Stimulated activated CD8-positive, alpha-beta memory T cell treated with anti-CD3 and anti-CD28 coated beads, Interleukin-7, amount 100 ng/mL, for 24 hours (primary cell): ENCODE data around the gene PLXNA1.

Source experiments
- DNase-seq: peaks from one replicate; pipeline ENCODE4 v3.0.0-alpha.2; 2020; ENCODE audit warnings: low read depth

PLXNA1 gene

DNA sequence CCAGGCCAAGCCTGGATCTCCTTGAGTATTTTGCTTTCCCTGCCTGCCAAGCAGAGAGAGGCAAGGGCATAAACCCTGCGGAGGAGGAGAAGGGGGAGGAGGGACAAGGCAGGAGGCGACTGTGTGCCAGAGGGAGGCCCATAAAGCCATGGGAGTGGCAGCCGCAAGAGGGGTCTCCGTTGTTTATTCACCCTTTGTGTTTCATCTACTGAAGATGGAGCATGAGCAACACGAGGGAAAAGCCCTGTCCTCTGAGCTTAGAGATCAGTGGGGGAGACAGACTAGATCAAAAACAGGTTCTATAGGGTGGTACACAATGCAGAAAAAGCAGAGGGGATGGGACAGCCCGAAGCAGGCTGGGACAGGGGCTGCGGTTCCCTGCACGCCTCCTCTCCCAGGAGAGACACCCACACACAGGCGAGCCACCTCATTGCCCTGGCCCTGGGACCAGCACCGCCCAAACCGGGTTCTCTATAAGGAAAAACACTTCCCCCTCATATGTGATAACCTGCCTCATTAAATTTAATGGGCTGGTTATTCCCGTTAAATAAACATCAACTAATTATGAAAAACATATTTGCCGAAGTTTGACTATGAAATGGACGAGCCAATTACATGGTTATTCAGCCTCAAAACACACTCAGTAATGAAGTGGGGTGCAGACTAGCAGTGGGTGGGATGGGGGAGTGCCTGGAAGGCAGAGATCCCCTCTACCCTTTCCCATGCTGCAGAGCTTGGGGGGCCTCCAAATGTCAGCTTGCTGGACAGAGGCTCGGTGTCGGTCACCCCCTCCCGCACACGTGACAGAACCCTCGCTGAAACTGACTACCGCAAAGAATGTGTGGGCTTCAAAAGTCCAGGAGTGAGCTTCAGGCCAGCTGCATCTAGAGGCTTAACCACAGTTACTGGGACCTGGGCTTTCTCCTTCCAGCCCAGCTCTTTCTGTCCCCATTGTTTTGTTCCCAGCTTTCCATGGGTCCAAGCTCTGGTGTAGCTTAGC, 14.2 kb upstream of the PLXNA1 start:
- no peak for DNase-seq

DNA sequence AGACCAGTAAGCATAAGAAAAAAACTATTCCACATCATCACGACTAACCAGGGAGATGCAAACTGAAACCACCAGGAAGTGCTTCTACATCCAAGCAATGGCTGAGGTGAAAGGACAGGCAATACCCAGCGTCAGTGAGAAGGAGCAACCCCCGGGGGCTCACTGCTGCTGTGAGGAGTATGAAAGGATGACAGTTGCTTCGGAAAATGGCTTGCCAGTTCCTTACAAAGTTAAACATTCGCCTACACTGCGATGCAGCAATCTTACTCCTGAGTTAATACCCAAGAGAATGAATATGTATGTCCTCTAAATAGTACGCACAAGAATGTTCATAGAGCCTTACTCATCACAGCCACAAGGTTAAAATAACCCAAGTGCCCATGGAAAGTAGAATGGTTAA, 13.3 kb upstream of the PLXNA1 start:
- no peak for DNase-seq

DNA sequence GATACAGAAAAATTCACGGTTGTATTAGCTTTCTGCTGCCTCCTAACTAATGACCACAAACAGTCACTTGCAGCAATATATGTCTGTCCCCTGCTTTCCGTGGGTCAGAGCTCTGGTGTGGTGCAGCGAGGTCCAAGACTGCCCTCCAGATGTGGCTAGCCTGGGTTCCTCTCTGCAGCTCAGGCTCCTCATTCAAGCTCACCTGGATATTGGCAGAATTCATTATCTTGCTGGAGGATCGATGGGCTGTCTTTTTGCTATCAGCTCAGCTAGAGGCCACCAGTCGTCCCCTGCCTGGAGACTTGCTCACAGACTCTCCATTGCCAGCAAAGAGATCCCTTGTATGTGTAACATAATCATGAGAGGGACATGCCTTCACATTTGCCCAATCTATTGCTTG, 12.8 kb upstream of the PLXNA1 start:
- DNase-seq, result no peak

DNA sequence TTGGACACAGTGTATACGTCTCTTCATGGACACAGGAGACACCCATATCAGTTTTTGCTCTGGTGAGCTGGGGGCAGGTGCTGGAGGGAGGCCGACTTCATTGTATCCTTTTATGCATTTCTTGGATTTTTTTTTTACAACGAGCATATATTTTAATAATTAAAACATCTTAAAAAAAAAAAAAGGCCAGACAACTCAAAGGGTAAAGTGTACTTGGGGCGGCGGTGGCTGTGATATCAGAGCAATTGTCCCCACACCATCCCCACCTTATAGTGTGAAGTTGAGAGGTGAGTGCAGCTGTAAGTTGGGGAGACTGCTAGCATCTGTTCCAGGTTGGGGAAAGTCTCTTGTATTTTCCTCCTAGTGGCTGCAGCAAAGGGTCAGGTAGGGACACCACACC, 12.0 kb upstream of the PLXNA1 start:
- no peak for DNase-seq

DNA sequence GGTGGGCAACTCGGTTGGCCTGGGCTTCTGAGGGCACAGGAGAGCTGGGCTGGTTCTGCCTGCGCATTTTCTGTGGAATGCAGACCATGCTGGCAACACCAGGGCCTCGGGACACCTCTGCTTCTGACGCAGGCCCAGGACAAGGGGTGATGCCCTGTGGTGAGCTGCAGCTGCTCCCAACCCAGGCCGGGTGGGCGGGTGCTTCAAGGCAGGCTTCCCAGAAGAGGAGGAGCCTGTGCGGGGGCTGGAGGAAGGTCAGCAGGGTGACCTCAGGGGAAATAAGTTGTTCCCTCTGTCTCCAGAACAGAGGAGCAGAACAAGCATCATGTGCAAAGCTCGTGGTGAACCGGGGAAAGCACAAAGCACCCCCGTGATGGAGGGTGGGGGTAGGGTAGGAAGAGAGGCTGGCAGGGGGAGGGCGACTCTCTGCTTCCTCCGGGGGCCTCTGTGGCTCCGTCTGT, 11.0 kb upstream of the PLXNA1 start:
- DNase-seq, result no peak

DNA sequence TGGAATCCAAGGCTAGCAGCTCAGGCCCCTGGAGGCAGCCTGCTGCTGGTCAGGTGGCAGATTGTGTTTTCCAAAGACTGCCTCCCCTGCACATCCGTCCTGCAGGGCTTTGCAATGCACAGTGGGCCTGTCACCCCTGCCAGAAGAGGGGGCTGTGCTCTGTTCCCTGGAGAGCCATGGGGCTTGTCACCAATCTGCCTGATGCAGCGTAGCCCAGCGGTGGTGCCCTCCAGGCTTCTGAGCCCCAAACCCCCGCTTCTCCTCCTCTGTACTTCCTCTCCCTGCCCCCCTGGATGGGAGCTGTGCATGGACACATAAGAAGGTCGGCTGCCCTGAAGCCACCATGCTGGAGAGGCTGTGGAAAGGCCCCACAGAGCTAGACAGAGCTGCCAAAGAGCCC, 10.0 kb upstream of the PLXNA1 start:
- no peak for DNase-seq

DNA sequence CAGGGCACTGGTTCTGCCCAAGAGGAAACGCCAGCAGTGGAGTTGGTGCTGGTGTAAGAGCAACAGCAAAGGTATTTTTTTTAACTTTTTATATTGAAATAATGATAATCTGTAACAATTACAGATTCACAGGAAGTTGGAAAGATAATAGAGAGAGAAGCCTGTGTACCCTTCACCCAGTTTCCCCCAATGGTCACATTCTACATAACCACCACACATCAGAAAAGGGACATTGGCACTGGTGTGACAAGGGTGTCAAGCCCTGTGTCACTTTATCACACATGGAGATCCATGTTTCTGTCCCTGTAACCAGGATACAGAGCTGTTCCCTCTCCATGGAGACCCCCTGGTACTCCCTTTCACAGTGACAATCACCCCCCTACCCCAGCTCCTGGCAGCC, 9.1 kb upstream of the PLXNA1 start:
- no peak for DNase-seq

DNA sequence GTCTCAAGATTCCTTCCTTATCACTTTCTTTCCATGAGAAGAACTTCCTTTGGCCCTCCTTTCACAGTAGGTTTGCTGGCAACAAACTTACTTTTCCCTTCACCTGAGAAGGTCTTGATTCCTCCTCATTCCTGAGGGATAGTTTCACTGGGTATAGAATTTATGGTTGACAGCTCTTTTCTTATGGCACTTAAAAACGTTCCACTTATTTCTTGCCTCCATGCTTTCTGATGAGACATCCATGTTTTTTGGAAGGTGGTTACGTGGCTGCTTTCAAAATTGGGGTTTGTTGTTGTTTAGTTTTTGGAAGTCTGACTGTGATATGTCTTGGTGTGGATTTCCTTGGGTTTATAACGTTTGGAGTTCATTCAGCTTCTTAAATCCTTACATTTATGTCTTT, 8.2 kb upstream of the PLXNA1 start:
- DNase-seq, result no peak

DNA sequence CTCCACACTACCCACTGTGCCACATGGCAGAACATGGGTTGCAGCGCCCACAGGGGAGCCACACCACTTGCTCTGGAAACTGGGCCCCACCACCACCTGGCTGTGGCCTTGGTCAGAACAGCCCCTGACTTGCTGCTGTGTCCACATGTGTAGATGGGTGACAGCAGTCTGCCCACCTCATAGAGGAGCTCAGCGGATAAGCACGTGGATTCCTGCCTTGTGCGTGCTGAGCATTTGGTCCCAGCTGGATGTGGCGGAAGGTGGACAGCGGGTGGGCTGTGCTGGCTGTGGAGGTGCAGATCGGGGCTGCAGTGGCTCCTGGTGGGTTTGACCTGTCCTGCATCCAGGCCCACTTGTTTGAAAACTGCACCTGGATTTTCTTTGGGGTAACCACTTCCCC, 6.0 kb upstream of the PLXNA1 start:
- DNase-seq, result no peak

DNA sequence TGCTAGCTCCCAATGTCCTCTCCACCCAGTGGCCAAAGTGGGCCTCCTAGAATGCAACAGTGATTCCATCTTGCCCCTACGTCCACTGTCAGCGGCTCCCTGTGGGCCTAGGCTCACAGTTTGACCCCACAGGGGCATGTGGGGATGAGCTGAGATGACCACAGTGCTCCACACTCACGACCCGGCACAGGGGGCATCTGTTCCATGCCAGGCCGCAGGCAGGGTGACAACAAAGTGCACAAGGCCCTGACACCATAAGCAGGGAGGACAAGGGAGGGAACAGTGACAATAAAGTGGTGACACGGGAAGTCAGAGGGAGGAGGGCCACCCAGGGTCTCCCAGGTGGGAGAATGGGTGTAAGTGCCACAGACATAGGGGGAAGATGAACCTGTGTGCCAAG, 5.1 kb upstream of the PLXNA1 start:
- no peak for DNase-seq

DNA sequence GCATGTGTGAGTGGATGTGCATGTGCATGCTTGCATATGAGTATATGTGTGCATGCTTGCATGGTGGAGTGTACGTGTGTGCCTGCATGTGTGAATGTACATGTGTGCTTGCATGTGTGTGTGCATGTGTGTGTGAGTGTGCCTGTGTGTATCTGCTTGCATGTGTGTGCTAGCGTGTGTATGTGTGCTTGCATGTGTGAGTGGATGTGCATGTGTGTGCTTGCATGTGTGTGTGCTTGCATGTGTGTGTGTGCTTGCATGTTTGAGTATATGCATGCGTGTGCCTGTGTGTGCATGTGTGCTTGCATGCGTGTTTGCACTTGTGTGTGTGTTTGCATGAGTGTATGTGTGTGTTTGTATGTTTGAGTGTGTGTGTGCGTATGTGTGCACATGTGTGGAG, 4.6 kb upstream of the PLXNA1 start:
- no peak for DNase-seq

DNA sequence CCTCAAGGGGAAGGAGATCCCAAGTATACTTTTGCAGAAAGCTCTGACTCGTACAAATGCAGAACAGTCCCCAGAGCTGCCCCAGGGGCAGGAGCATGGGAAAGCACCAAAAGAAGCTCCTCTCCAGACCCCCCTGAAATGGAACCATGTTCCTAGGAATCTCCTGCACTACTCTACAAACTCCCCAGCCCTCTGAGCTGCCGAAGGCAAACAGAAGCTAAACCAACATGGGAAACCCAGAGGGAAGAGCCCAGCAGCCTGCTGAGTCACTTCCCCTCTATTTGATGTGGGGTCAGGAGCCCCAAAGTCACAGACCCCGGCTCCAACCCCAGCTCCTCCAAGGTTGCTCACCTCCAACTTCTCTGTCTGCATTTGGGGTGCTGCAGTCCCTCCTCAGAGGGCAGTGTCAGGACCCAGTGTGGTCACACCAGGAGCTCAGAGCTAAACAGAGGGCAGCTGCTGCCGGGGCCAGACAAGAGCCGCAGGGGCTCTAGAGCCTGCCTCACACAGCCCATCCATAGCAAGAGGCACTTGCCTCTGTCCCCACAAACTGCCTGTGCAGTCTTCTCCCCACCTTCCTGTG, 3.8 kb upstream of the PLXNA1 start:
- no peak for DNase-seq

DNA sequence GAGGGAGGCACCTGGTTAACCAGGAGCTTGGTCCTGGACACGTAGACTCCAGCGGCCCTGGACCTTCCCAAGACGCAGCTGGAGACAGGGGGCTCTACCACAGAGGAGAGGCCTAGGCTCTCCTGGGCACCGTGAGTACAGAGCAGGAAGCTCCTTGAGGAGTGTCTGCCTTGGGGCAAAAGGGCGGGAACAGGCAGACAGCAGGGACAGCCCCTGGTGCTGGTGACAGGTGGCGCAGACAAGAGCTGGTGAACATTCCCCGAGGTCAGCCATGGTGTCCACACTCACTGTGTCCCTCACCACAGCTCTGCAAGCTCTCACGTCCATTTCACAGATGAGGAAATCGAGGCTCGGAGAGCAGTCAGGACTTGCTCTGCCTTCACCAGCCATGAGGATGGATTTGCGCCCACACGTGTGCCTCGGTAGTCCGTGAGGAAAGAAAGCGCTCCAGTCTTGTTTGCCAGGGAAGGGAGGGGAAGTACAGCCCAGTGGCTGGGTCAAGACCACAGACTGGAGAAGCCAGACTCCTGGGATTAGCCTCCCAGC, 2.6 kb upstream of the PLXNA1 start:
- DNase-seq, result no peak

DNA sequence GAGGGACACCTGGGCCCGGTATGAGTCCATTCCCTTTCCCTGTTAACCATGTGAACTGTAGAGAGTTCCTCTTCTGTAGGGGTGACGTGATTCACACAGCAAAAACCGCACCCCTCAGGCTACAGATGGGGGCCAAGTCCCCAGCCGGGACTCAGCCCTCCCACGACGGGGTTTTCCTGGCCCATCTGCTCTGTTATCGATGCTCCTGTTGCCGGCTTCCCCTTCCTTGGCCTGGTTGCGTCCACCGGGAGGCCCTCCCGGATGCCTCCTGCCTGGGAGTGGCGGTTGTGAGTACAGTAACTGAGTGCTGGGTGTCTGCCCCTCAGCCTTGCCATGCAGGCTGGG, 817 bp upstream of the PLXNA1 start:
- DNase-seq, result peak; percentile 31

DNA sequence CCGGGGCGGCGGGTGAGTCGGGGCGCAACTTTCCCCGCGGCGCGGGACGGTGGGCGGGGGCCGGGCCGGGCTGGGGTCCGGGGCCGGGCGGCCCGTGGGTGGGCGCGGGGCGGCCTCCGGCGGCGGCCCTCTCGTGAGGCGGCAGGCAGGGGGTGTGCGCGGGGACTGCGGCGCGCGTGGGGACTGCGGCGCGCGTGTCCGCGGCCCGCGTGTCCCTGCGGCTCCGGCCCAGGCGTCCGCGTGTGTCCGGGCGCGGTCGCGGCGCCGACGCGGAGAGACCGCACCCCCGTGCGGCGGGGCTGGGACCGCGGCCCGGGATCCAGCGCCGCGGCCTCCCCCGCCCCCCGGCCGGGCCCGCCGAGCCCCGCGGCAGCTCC, 349 bp downstream of the PLXNA1 start:
- DNase-seq, result no peak

DNA sequence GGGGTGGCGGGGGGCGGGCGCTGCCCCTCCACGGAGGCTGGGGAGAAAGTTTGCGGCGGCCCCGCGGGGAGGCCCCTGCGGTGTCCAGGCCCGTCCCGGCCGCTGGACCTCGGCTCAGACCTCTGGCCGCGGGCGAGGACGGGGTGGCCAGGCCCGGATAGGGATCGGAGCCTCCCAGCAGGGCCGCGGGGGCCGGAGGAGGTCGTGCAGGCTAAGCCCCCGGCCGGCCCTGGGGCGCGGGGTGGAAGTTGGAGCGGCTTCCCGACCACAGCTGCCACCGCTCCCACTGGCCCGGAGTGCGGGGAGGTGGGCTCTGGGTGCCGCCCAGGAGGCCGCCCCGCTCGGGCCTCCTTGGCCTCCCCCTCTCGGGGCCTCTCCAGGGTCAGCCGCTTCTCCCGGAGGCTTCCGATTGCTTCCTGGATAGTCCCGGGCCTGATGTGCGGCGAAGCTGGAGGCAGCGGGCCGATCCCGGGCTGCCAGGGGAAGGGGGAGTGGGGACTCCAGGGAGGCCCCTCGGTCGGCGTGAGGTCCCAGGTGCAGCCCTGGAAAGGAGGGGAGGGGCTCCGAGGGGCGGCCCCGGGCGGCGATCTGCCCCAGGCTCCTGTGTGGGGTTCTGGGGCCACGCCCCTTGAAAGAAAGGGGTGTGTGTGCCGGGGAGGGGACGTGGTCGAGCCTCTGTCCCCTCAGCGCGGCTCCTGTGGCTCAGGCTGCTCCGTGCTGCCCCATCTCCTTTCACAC, 907 bp downstream of the PLXNA1 start:
- peak; percentile 8 for DNase-seq

DNA sequence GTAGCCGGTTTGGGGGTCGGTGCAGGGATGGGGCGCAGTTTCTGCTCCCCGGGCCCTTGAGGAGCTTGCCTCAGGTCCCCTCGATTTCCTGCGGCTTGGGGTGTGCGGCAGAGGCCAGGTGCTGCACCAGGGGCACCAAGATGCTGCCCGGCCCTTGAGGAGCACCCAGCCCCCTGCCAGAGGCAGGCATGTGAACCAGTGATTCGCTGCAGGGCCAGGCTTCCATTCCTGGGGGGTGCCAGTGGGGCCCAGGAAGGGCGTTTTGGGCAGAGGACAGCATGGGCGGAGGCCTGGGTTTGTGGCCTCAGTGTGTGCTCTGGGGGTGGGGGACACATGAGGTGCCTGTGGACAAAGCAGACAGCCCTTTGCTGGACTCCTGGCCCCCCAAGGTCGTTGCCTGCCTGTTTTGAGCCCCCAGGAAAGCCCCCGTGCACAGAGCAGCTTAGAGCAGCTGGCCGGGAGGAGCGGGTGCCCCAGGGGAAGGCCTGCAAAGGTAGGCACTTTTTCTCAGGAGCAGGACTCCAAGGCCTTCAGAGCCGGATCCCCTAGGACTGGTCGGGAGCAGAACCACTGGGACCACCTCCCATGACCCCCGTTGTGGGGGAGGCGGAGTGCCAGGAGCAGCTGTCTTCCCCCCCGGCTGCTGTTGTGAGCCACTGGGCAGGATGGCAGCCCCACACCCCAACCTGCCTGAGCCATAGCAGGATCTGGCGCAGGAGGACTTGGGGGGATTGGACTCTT, 1.6 kb downstream of the PLXNA1 start:
- no peak for DNase-seq

DNA sequence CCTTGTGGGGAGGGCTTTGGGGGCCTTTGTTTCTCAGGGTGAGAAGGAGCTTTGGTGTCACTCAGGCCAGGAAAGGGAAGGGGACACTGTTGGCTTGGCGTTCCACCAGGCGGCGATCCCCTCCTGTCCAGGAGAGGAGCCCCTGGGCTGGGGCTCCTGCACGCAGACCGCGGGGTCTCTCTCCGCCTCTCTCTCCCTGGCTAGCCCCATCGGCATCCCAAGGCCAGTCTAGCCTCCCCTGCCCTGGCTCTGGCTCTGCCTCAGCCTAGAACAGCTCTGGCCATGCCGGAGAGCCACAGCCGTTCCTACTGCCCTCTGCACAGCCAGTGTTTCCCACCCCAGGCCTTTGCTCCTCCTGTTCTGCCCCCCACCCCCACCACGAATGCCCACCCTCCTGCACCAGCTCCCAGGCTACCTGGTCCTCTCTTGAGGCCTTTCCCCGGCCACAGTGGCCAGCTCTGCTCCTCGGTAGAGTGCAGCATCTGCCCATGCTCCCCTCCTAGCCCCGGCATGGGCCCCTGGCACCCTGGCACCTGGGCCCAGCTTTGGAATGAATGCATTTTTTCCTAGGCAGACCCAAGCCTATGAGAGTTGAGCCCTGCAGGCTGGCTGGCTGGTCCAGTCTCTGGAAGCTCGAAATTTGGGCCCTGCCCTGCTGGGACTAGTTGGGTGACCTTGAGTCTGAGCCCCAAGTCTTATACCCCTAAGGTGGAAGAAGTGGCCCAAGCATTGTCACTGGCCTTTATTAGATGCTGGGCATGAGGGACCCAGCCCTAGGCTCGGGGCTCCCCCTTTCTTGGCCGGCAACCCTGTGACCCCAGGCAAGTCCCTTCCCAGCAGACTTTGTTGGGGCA, 2.4 kb downstream of the PLXNA1 start:
- no peak for DNase-seq

DNA sequence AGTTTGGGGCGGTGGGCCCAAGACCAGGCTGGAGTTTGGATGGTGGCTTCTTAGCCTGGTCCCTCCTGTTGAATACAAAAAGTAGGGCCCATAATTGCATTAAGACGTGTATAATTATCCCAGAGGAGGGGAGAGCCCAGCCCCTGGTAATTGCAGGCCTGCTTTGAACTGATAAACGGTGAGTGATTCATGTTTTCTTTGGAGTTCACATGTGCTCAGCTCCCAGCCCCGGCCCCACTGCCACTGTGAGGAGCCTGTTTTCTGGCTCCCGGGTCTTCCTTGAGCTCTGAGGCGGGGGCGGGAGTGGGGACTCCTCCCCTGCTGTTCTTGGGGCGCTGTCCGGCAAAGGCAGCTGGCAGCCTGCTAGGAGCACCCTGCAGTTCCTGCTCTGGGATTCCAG, 3.1 kb downstream of the PLXNA1 start:
- DNase-seq, result no peak

DNA sequence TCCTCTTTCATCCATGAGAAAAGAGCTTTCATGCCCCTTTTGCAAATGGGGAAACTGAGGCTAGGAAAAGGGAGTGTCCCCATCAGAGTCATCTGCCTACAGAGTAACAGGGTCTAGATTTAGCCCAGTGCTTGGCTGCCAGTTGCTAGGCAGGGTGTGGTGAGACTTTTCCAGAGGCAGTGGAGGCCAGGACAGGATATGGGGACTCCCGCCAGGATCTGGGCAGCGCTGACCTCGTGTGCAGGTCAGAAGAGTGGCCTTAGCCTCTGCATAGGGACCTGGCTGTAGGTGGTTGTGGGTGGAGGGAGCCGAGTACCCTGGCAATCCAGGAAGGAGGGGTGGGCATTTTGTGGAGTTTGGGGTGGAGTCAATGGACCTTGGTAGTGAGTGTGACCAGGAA, 4.2 kb downstream of the PLXNA1 start:
- no peak for DNase-seq

DNA sequence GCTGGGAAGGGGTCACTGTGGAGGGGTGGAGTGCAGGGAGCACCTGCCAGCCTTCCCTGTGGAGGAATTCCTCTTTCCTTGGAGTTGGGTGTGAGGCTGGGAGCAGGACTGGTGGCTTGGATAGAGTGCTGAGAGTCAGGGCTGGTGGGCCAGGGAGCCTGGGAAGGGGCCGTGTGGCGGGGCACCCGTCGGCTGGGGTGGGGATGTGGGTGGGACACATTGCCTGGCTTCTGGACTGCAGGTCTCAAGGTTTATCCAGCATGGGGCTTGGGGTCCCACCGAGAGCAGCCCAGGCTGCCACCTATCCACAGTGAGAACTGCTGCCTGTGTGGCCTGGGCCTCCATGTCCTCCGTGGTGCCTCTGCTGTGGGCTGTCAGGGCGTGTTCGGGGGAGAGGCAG, 4.7 kb downstream of the PLXNA1 start:
- no peak for DNase-seq
